Measurements from ENCODE around the gene STK24. TPM values are rescaled to one million over a fixed set of nuclear protein-coding genes. Genes with fewer than 3 reads are reported as not detected.

The STK24 gene
- total and polyA plus RNA-seq, 2 of the 8 experiments (the other 6 are each of a cell fraction or from before 2014, with no cell fraction given), result 62.8 to 143 TPM

- TF ChIP-seq CHD7 (IDR thresholded peaks at IDR 0.05; ENCODE audit: insufficient replicate concordance, low read length), result no peak
- no peak for TF ChIP-seq TAF7 (optimal IDR thresholded peaks at IDR 0.05; ENCODE audit: borderline replicate concordance, low read depth, low read length)
- TF ChIP-seq TAF1 (IDR thresholded peaks at IDR 0.05; ENCODE audit: low read depth, low read length), result no peak
- TF ChIP-seq CTBP2 (IDR thresholded peaks at IDR 0.05; ENCODE audit: borderline replicate concordance, insufficient read depth, insufficient read length, low read length), result no peak
- no peak for TF ChIP-seq HDAC2 (IDR thresholded peaks at IDR 0.05; ENCODE audit: borderline replicate concordance in 1 of 2, low read depth in 2 of 2, low read length in 2 of 2)
- no peak for TF ChIP-seq CBX5 (IDR thresholded peaks at IDR 0.05; ENCODE audit: low read depth, low read length)
- TF ChIP-seq GABPA (IDR thresholded peaks at IDR 0.05; ENCODE audit: borderline replicate concordance, insufficient read depth, low read length), result no peak
- TF ChIP-seq SAP30 (IDR thresholded peaks at IDR 0.05; ENCODE audit: insufficient read depth, insufficient replicate concordance, low read length), result no peak
- no peak for TF ChIP-seq E2F6 (IDR thresholded peaks at IDR 0.05)
These were observed 13.8 kb downstream of the STK24 start (continued) for GRCh38 chr13:98563071-98563470.
